Measurements from ENCODE around the gene CPSF7.
"Not testable (repeated sequence)": the region's sequence is repeated elsewhere in the genome, so short reads cannot be mapped to it uniquely, and the experiment has no call there.

Gene CPSF7

GRCh38 chr11:61390161-61390560 is 39.6 kb downstream of the CPSF7 start:
- intact Hi-C loops (cut with micrococcal nuclease): no loop called here
- peaks cover 3% of the 10 kb centered on the region for H3K27me3 Mint-ChIP-seq

GRCh38 chr11:61384271-61385242 is 45.2 kb downstream of the CPSF7 start:
- no peak overlapping the region for H3K27ac Mint-ChIP-seq
- H3K4me3 Mint-ChIP-seq: no peak overlapping the region
- peaks cover 30% of the 10 kb centered on the region for H3K4me1 Mint-ChIP-seq (ENCODE audit: low read depth)
- peaks cover 3% of the 10 kb centered on the region for H3K27me3 Mint-ChIP-seq
- intact Hi-C loops (cut with micrococcal nuclease): loop anchor here (1.0 to 10.0 kb wide), 2 partner anchors 48 to 130 kb away; no protein-coding TSS in a partner anchor
- no peaks in the 10 kb centered on the region for H3K36me3 Mint-ChIP-seq (ENCODE audit: low read depth)
- peaks cover 3% of the 10 kb centered on the region for H3K9me3 Mint-ChIP-seq

More at GRCh38 chr11:61390161-61390560, 39.6 kb downstream of the CPSF7 start:
- Mint-ChIP-seq H3K36me3 (ENCODE audit: low read depth) (peaks cover 16% of the 10 kb centered on the region), H3K4me1 (ENCODE audit: low read depth) (peaks cover 29% of the 10 kb centered on the region), H3K27ac (no peak overlapping the region), H3K4me3 (no peak overlapping the region), H3K9me3 (peaks cover 8% of the 10 kb centered on the region)

- peaks cover 37% of the 10 kb centered on the region for H3K4me1 Mint-ChIP-seq (ENCODE audit: low read depth)
- not testable (repeated sequence) for H3K4me3 Mint-ChIP-seq; H3K27ac Mint-ChIP-seq; H3K27me3 Mint-ChIP-seq; H3K36me3 Mint-ChIP-seq (ENCODE audit: low read depth); H3K9me3 Mint-ChIP-seq
- intact Hi-C loops (cut with micrococcal nuclease): loop anchor here (10.0 kb wide), 1 partner anchor 129 kb away; no protein-coding TSS in a partner anchor
Observed at GRCh38 chr11:61383859-61384258, 45.9 kb downstream of the CPSF7 start.

GRCh38 chr11:61380884-61381283 is 48.9 kb downstream of the CPSF7 start:
- intact Hi-C loops (cut with micrococcal nuclease): loop anchor here (10.0 kb wide), 1 partner anchor 126 kb away; no protein-coding TSS in a partner anchor
- no peaks in the 10 kb centered on the region for H3K27me3 Mint-ChIP-seq

DNA sequence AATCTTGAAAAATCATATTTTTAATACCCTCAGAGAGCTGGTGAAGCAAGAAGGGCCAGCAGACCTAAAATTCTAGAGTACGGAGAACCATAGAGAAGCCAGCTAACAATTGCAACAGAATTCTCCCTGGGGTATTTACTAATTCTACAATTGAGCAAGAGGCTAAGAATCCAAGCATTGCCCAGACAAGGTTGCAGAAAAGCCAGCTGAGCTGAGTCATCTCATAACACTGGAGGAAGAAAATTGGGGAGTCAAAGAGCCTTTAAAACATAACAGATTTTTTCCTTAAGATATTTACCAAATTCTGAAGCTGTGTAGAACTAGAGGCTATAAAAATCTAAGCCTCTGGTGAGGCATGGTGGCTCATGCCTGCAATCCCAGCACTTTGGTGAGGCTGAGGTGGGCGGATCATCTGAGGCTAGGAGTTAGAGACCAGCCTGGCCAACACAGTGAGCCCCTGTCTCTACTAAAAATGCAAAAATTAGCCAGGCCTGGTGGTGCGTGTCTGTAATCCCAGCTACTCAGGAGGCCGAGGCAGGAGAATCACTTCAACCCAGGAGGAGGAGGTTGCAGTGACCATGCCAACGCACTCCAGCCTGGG is 51.0 kb downstream of the CPSF7 start:
- Mint-ChIP-seq H3K36me3 (ENCODE audit: low read depth) (peaks cover 9% of the 10 kb centered on the region), H3K27me3 (no peaks in the 10 kb centered on the region), H3K4me1 (ENCODE audit: low read depth) (peaks cover 32% of the 10 kb centered on the region), H3K4me3 (no peak overlapping the region), H3K9me3 (no peaks in the 10 kb centered on the region), H3K27ac (no peak overlapping the region)
- intact Hi-C loops (cut with micrococcal nuclease): no loop called here

More at GRCh38 chr11:61380884-61381283, 48.9 kb downstream of the CPSF7 start:
- H3K4me1 Mint-ChIP-seq (ENCODE audit: low read depth): peaks cover 41% of the 10 kb centered on the region
- peaks cover 8% of the 10 kb centered on the region for H3K36me3 Mint-ChIP-seq (ENCODE audit: low read depth)
- no peak overlapping the region for H3K27ac Mint-ChIP-seq
- H3K9me3 Mint-ChIP-seq: no peaks in the 10 kb centered on the region
- H3K4me3 Mint-ChIP-seq: no peak overlapping the region

DNA sequence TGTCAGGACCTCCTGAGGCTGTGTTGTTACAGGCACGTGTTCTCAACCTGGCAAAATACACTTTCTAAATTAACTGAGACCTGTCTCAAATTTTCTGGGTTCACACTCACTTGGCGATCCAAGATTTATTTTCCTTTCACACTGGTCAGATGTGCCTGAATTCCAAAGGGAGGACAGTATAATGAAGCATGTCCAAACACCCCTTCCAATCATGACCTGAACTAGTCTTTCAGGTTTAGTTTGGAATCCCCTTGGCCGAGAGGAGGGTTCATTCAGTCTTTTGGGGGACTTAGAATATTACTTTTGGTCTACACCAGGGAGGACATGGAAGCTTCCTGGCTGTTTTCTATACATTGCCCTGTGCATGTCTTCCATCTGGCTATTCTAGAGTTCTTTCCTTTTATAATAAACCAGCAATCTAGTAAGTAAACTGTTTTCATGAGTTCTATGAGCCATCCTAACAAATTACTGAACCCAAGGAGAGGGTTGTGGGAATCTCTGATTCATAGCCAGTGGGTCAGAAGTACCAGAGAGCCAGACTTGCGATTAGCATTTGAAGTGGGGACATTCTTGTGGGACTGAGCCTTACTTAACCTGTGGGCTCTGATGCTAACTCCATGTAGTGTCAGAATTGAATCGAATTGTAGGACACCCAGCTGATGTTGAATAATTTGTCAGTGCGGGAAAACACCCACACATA is 52.2 kb downstream of the CPSF7 start:
- Mint-ChIP-seq H3K9me3 (no peaks in the 10 kb centered on the region), H3K4me3 (no peak overlapping the region), H3K27ac (no peak overlapping the region), H3K27me3 (no peaks in the 10 kb centered on the region), H3K36me3 (ENCODE audit: low read depth) (peaks cover 9% of the 10 kb centered on the region), H3K4me1 (ENCODE audit: low read depth) (peaks cover 26% of the 10 kb centered on the region)
- intact Hi-C loops (cut with micrococcal nuclease): no loop called here

GRCh38 chr11:61375761-61376108 is 54.0 kb downstream of the CPSF7 start:
- no peak overlapping the region for H3K4me3 Mint-ChIP-seq
- H3K27me3 Mint-ChIP-seq: no peaks in the 10 kb centered on the region
- peaks cover 26% of the 10 kb centered on the region for H3K36me3 Mint-ChIP-seq (ENCODE audit: low read depth)
- no peaks in the 10 kb centered on the region for H3K9me3 Mint-ChIP-seq
- intact Hi-C loops (cut with micrococcal nuclease): no loop called here
- H3K27ac Mint-ChIP-seq: no peak overlapping the region
- peaks cover 15% of the 10 kb centered on the region for H3K4me1 Mint-ChIP-seq (ENCODE audit: low read depth)

- H3K27ac Mint-ChIP-seq: no peak overlapping the region
- no peaks in the 10 kb centered on the region for H3K27me3 Mint-ChIP-seq
- intact Hi-C loops (cut with micrococcal nuclease): no loop called here
- peaks cover 55% of the 10 kb centered on the region for H3K36me3 Mint-ChIP-seq (ENCODE audit: low read depth)
- no peak overlapping the region for H3K4me3 Mint-ChIP-seq
- no peaks in the 10 kb centered on the region for H3K9me3 Mint-ChIP-seq
- peaks cover 27% of the 10 kb centered on the region for H3K4me1 Mint-ChIP-seq (ENCODE audit: low read depth)
Observed at GRCh38 chr11:61372659-61373420, 56.9 kb downstream of the CPSF7 start.

GRCh38 chr11:61370349-61371005 is 59.3 kb downstream of the CPSF7 start:
- peaks cover 27% of the 10 kb centered on the region for H3K4me1 Mint-ChIP-seq (ENCODE audit: low read depth)
- intact Hi-C loops (cut with micrococcal nuclease): no loop called here

GRCh38 chr11:61369372-61370348 is 60.1 kb downstream of the CPSF7 start:
- peaks cover 76% of the 10 kb centered on the region for H3K36me3 Mint-ChIP-seq (ENCODE audit: low read depth)
- H3K27me3 Mint-ChIP-seq: no peaks in the 10 kb centered on the region
- H3K9me3 Mint-ChIP-seq: no peaks in the 10 kb centered on the region
- H3K4me1 Mint-ChIP-seq (ENCODE audit: low read depth): peaks cover 27% of the 10 kb centered on the region
- peak overlapping the region; percentile 32 for H3K27ac Mint-ChIP-seq
- H3K4me3 Mint-ChIP-seq: no peak overlapping the region
- intact Hi-C loops (cut with micrococcal nuclease): no loop called here

More at GRCh38 chr11:61370349-61371005, 59.3 kb downstream of the CPSF7 start:
- Mint-ChIP-seq H3K36me3 (ENCODE audit: low read depth) (peaks cover 70% of the 10 kb centered on the region), H3K4me3 (no peak overlapping the region), H3K9me3 (no peaks in the 10 kb centered on the region), H3K27me3 (no peaks in the 10 kb centered on the region), H3K27ac (no peak overlapping the region)

- no peaks in the 10 kb centered on the region for H3K27me3 Mint-ChIP-seq
- peak overlapping the region; percentile 56 for H3K27ac Mint-ChIP-seq
- intact Hi-C loops (cut with micrococcal nuclease): no loop called here
- no peaks in the 10 kb centered on the region for H3K9me3 Mint-ChIP-seq
- H3K4me3 Mint-ChIP-seq: no peak overlapping the region
- peaks cover 28% of the 10 kb centered on the region for H3K4me1 Mint-ChIP-seq (ENCODE audit: low read depth)
- H3K36me3 Mint-ChIP-seq (ENCODE audit: low read depth): peaks cover 87% of the 10 kb centered on the region
Observed at GRCh38 chr11:61368646-61369045, 61.1 kb downstream of the CPSF7 start.

DNA sequence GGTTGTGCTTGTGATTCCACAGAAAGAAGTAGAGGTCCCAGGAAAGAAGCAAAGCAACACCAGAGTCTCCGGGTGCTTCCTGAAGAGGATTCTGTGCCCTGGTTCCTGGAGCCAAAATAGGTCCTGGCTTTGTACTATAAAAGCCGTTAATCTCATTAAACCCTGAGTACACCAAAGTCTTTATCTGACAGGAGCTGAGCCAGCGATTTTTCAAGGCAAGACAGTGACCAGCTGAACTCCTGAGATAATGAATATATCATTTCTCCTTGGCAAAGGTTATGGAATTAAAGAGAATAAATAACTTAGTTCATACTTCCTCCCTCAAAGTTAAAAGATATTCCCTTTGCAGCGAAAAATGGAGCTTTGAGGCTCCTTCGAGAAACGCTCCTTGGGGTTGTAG is 62.4 kb downstream of the CPSF7 start:
- Mint-ChIP-seq H3K27ac (no peak overlapping the region), H3K4me1 (ENCODE audit: low read depth) (peaks cover 40% of the 10 kb centered on the region), H3K36me3 (ENCODE audit: low read depth) (peaks cover 89% of the 10 kb centered on the region), H3K27me3 (no peaks in the 10 kb centered on the region), H3K9me3 (no peaks in the 10 kb centered on the region), H3K4me3 (no peak overlapping the region)
- intact Hi-C loops (cut with micrococcal nuclease): no loop called here

Measured in dendritic cell treated with granulocyte-macrophage colony-stimulating factor and Interleukin-4, amounts not matched to agents 40 ng/mL and 50 ng/mL, for 4 days (primary cell).